SK-N-SH treated with all-trans-retinoic acid at 6 μM for 48 hours (cell line): ENCODE data around the gene WASF3.

ENCODE experiments used
- ATAC-seq: fragments of 200-7000 bp; cut with Tn5 transposase; 3 replicates; pipeline ENCODE4 v1.9.1; 2020; ENCODE audit warnings: mild to moderate bottlenecking, moderate library complexity
- ARNTL ChIP-seq: fragments of 450-650 bp; formaldehyde crosslinking; IDR thresholded peaks from 2 replicates; pipeline ENCODE4 v1.5.0; 2020; ENCODE audit warnings: low read depth, mild to moderate bottlenecking, moderate library complexity, borderline replicate concordance
- BACH2 ChIP-seq: fragments of 250-450 bp; sonication (Bioruptor Pico); IDR thresholded peaks from 2 replicates; pipeline ENCODE4 v1.9.0; 2021; ENCODE audit warnings: mild to moderate bottlenecking, borderline replicate concordance
- CREB5 ChIP-seq: fragments of 250-450 bp; sonication (Bioruptor Pico); IDR thresholded peaks from 2 replicates; pipeline ENCODE4 v1.5.1; 2020; ENCODE audit warnings: low read depth, mild to moderate bottlenecking, moderate library complexity
- CSRNP3 ChIP-seq: fragments of 250-450 bp; sonication (Bioruptor Pico); IDR thresholded peaks from 2 replicates; pipeline ENCODE4 v1.5.1; 2021; ENCODE audit warnings: mild to moderate bottlenecking, moderate library complexity
- ESRRG ChIP-seq: fragments of 250-450 bp; sonication (Bioruptor Pico); IDR thresholded peaks from 2 replicates; pipeline ENCODE4 v1.6.1; 2021; ENCODE audit warnings: mild to moderate bottlenecking
- ISL1 ChIP-seq: fragments of 250-450 bp; sonication (Bioruptor Pico); IDR thresholded peaks from 2 replicates; pipeline ENCODE4 v2.1.2; 2022; ENCODE audit warnings: mild to moderate bottlenecking, moderate library complexity
- OSR1 ChIP-seq: fragments of 250-450 bp; sonication (Bioruptor Pico); IDR thresholded peaks from 2 replicates; pipeline ENCODE4 v1.8.0; 2022; ENCODE audit warnings: moderate library complexity, mild to moderate bottlenecking, inconsistent platforms
- PATZ1 ChIP-seq: fragments of 250-450 bp; sonication (Bioruptor Pico); IDR thresholded peaks from 2 replicates; pipeline ENCODE4 v1.8.0; 2020; ENCODE audit warnings: mild to moderate bottlenecking, moderate library complexity, borderline replicate concordance
- POU6F1 ChIP-seq: fragments of 250-450 bp; sonication (Bioruptor Pico); IDR thresholded peaks from 2 replicates; pipeline ENCODE4 v1.8.0; 2021; ENCODE audit warnings: low read depth, mild to moderate bottlenecking, moderate library complexity, borderline replicate concordance
- PPARA ChIP-seq: fragments of 250-450 bp; sonication (Bioruptor Pico); IDR thresholded peaks from 2 replicates; pipeline ENCODE4 v1.5.0; 2020; ENCODE audit warnings: mild to moderate bottlenecking, borderline replicate concordance
- RARB ChIP-seq: fragments of 250-450 bp; sonication (Bioruptor Pico); IDR thresholded peaks from 2 replicates; pipeline ENCODE4 v1.8.0; 2021; ENCODE audit warnings: mild to moderate bottlenecking, moderate library complexity
- SNAI2 ChIP-seq: fragments of 250-450 bp; sonication (Bioruptor Pico); IDR thresholded peaks from 2 replicates; pipeline ENCODE4 v1.5.0; 2020; ENCODE audit warnings: mild to moderate bottlenecking, moderate library complexity
- TCF4 ChIP-seq: fragments of 250-450 bp; sonication (Bioruptor Pico); IDR thresholded peaks from 2 replicates; pipeline ENCODE4 v1.8.0; 2021; ENCODE audit warnings: mild to moderate bottlenecking, moderate library complexity, borderline replicate concordance
- TOX ChIP-seq: fragments of 250-450 bp; sonication (Bioruptor Pico); IDR thresholded peaks from 2 replicates; pipeline ENCODE4 v1.8.0; 2021; ENCODE audit warnings: mild to moderate bottlenecking, moderate library complexity, borderline replicate concordance
- ZFP3 ChIP-seq: fragments of 250-450 bp; sonication (Bioruptor Pico); IDR thresholded peaks from 2 replicates; pipeline ENCODE4 v1.5.0; 2020; ENCODE audit warnings: mild to moderate bottlenecking, moderate library complexity
- ZFP30 ChIP-seq: fragments of 450-650 bp; formaldehyde crosslinking; IDR thresholded peaks from 2 replicates; pipeline ENCODE4 v1.5.0; 2022; ENCODE audit warnings: mild to moderate bottlenecking, moderate library complexity
- ZNF565 ChIP-seq: fragments of 450-650 bp; formaldehyde crosslinking; conservative IDR thresholded peaks from 2 replicates; pipeline ENCODE4 v1.5.0; 2020; ENCODE audit warnings: low read depth, mild to moderate bottlenecking, moderate library complexity
- ZNF70 ChIP-seq: fragments of 450-650 bp; formaldehyde crosslinking; IDR thresholded peaks from 2 replicates; pipeline ENCODE4 v1.5.0; 2020; ENCODE audit warnings: mild to moderate bottlenecking, moderate library complexity
- ZNF8 ChIP-seq: fragments of 450-650 bp; formaldehyde crosslinking; IDR thresholded peaks from 2 replicates; pipeline ENCODE4 v1.5.0; 2020; ENCODE audit warnings: mild to moderate bottlenecking, moderate library complexity

Gene WASF3

GRCh38 chr13:26601669-26602068 lies 44.2 kb downstream of the WASF3 start:
- TF ChIP-seq BACH2 (CRISPR knock-in tag), result no peak
- peak; percentile 21; the same call in 1 of the 2 replicates for TF ChIP-seq ZNF8 (CRISPR knock-in tag)
- ATAC-seq, result peak; percentile 74

GRCh38 chr13:26602783-26603182 lies 45.3 kb downstream of the WASF3 start:
- ATAC-seq, result no peak
- no peak for TF ChIP-seq ESRRG (CRISPR knock-in tag)
- TF ChIP-seq ISL1 (CRISPR knock-in tag), result no peak
- no peak for TF ChIP-seq POU6F1 (CRISPR knock-in tag)
- no peak for TF ChIP-seq CREB5 (CRISPR knock-in tag)
- TF ChIP-seq BACH2 (CRISPR knock-in tag), result no peak
- TF ChIP-seq ZFP3 (CRISPR knock-in tag), result no peak
- TF ChIP-seq CSRNP3 (CRISPR knock-in tag), result no peak
- no peak for TF ChIP-seq ZNF70 (CRISPR knock-in tag)
- TF ChIP-seq RARB (CRISPR knock-in tag), result no peak
- no peak for TF ChIP-seq SNAI2
- TF ChIP-seq, all 23 proteins: peak for 0

- ATAC-seq, result no peak
These were observed 47.5 kb downstream of the WASF3 start for GRCh38 chr13:26604784-26605545.

GRCh38 chr13:26605845-26606244 lies 48.4 kb downstream of the WASF3 start:
- TF ChIP-seq RARB (CRISPR knock-in tag) (no peak), ZFP30 (no peak), TOX (no peak), ARNTL (CRISPR knock-in tag) (no peak), ESRRG (CRISPR knock-in tag) (no peak), BACH2 (CRISPR knock-in tag) (no peak), ZNF70 (CRISPR knock-in tag) (no peak), TCF4 (CRISPR knock-in tag) (no peak), SNAI2 (no peak), ZNF565 (no peak), ZFP3 (CRISPR knock-in tag) (no peak), PATZ1 (CRISPR knock-in tag) (no peak), CSRNP3 (CRISPR knock-in tag) (no peak)
- ATAC-seq, result 0 out of 3 replicates have a peak, but pooled peaks have one; percentile 21

More at GRCh38 chr13:26604784-26605545, 47.5 kb downstream of the WASF3 start:
- TF ChIP-seq RARB (CRISPR knock-in tag), result no peak
- TF ChIP-seq ZNF70 (CRISPR knock-in tag), result no peak
- no peak for TF ChIP-seq ARNTL (CRISPR knock-in tag)
- TF ChIP-seq ZFP30, result no peak
- no peak for TF ChIP-seq BACH2 (CRISPR knock-in tag)
- TF ChIP-seq OSR1 (CRISPR knock-in tag), result no peak
- TF ChIP-seq ZNF8 (CRISPR knock-in tag), result no peak
- TF ChIP-seq PPARA, result no peak
- TF ChIP-seq PATZ1 (CRISPR knock-in tag), result no peak
- no peak for TF ChIP-seq TOX
